GM21786 (cell line): ENCODE measurements around the gene DACH1.

Source experiments
- ATAC-seq: cut with Tn5 transposase; IDR thresholded peaks from one replicate; pipeline ENCODE4 v1.9.1; 2021; ENCODE audit not compliant: unreplicated experiment

Gene DACH1

GRCh38 chr13:71830736-71831135 is 36.3 kb downstream of the DACH1 start:
- ATAC-seq: no peak

- no peak for ATAC-seq
Observed at GRCh38 chr13:71830323-71830722, 36.7 kb downstream of the DACH1 start.

- ATAC-seq: no peak
Observed at GRCh38 chr13:71829547-71829946, 37.5 kb downstream of the DACH1 start.

GRCh38 chr13:71828564-71828963 is 38.4 kb downstream of the DACH1 start:
- no peak for ATAC-seq

- no peak for ATAC-seq
Observed at GRCh38 chr13:71828117-71828516, 38.9 kb downstream of the DACH1 start.

GRCh38 chr13:71827241-71827640 is 39.8 kb downstream of the DACH1 start:
- ATAC-seq: no peak

GRCh38 chr13:71820699-71821098 is 46.3 kb downstream of the DACH1 start:
- ATAC-seq: no peak

GRCh38 chr13:71817335-71817734 is 49.7 kb downstream of the DACH1 start:
- ATAC-seq: no peak

- ATAC-seq: no peak
Observed at GRCh38 chr13:71814806-71815360, 52.1 kb downstream of the DACH1 start.

GRCh38 chr13:71813187-71813586 is 53.8 kb downstream of the DACH1 start:
- no peak for ATAC-seq

GRCh38 chr13:71811344-71811743 is 55.7 kb downstream of the DACH1 start:
- ATAC-seq: no peak

GRCh38 chr13:71808708-71809107 is 58.3 kb downstream of the DACH1 start:
- ATAC-seq: no peak

- ATAC-seq: no peak
Observed at GRCh38 chr13:71806886-71807285, 60.1 kb downstream of the DACH1 start.

- no peak for ATAC-seq
Observed at GRCh38 chr13:71803066-71803465, 63.9 kb downstream of the DACH1 start.

- no peak for ATAC-seq
Observed at GRCh38 chr13:71801781-71802180, 65.2 kb downstream of the DACH1 start.

- no peak for ATAC-seq
Observed at GRCh38 chr13:71801165-71801760, 65.7 kb downstream of the DACH1 start.

GRCh38 chr13:71799324-71799723 is 67.7 kb downstream of the DACH1 start:
- no peak for ATAC-seq

- ATAC-seq: no peak
Observed at GRCh38 chr13:71798707-71799106, 68.3 kb downstream of the DACH1 start.

GRCh38 chr13:71797517-71797916 is 69.5 kb downstream of the DACH1 start:
- ATAC-seq: no peak

- no peak for ATAC-seq
Observed at GRCh38 chr13:71789693-71790329, 77.2 kb downstream of the DACH1 start.

GRCh38 chr13:71789037-71789436 is 78.0 kb downstream of the DACH1 start:
- no peak for ATAC-seq

- no peak for ATAC-seq
Observed at GRCh38 chr13:71787414-71787813, 79.6 kb downstream of the DACH1 start.

- no peak for ATAC-seq
Observed at GRCh38 chr13:71786875-71787274, 80.1 kb downstream of the DACH1 start.
